HepG2 (cell line): ENCODE data around the gene BCL2L11. TPM values are rescaled to one million over a fixed set of nuclear protein-coding genes. Genes with fewer than 3 reads are reported as not detected.
A peak's percentile ranks its signal among the peaks of the same experiment; 100 is the strongest.

Source experiments
- BHLHE40 ChIP-seq: IDR thresholded peaks from 2 replicates; pipeline ENCODE4 v1.6.1; 2011; ENCODE audit warnings: low read length, improper control_type of control experiment
- ELF3 ChIP-seq: IDR thresholded peaks from 2 replicates; pipeline ENCODE4 v1.6.1; 2016; ENCODE audit warnings: missing genetic modification reagents, missing compliant biosample characterization
- FLYWCH1 ChIP-seq: sonication (generic); formaldehyde crosslinking; IDR thresholded peaks from 2 replicates; pipeline ENCODE4 v1.8.1; 2023; ENCODE audit warnings: mild to moderate bottlenecking, missing genetic modification reagents
- MED1 ChIP-seq: sonication (generic); formaldehyde crosslinking; IDR thresholded peaks from 2 replicates; pipeline ENCODE4 v1.4.0; 2020; ENCODE audit warnings: missing genetic modification reagents
- MEIS1 ChIP-seq: sonication (generic); formaldehyde crosslinking; IDR thresholded peaks from 2 replicates; pipeline ENCODE4 v1.9.0; 2021; ENCODE audit warnings: mild to moderate bottlenecking, missing genetic modification reagents, moderate library complexity, borderline replicate concordance
- NFIC ChIP-seq: IDR thresholded peaks from 2 replicates; pipeline ENCODE4 v1.6.1; 2012; ENCODE audit warnings: mild to moderate bottlenecking, low read length, inconsistent platforms
- TAF15 ChIP-seq: fragments of 200-400 bp; formaldehyde crosslinking; IDR thresholded peaks from one replicate; pipeline ENCODE4 v1.6.1; 2018; ENCODE audit warnings: mild to moderate bottlenecking, low read depth, low read length; ENCODE audit not compliant: poor library complexity, severe bottlenecking
- U2AF1 ChIP-seq: fragments of 200-400 bp; formaldehyde crosslinking; optimal IDR thresholded peaks from 2 replicates; pipeline ENCODE3; 2017; ENCODE audit warnings: mild to moderate bottlenecking, low read depth, low read length
- ZFAT ChIP-seq: sonication (generic); formaldehyde crosslinking; conservative IDR thresholded peaks from 2 replicates; pipeline ENCODE4 v1.8.1; 2023; ENCODE audit warnings: missing genetic modification reagents, inconsistent platforms
- ZNF30 ChIP-seq: sonication (generic); formaldehyde crosslinking; IDR thresholded peaks from 2 replicates; pipeline ENCODE4 v1.5.0; 2020; ENCODE audit warnings: mild to moderate bottlenecking, missing genetic modification reagents
- ZNF430 ChIP-seq: sonication (generic); formaldehyde crosslinking; IDR thresholded peaks from 2 replicates; pipeline ENCODE4 v1.9.0; 2021; ENCODE audit warnings: mild to moderate bottlenecking, missing genetic modification reagents
- ZNF549 ChIP-seq: sonication (generic); formaldehyde crosslinking; IDR thresholded peaks from 2 replicates; pipeline ENCODE4 v1.5.0; 2020; ENCODE audit warnings: missing genetic modification reagents
- ZNF781 ChIP-seq: sonication (generic); formaldehyde crosslinking; IDR thresholded peaks from 2 replicates; pipeline ENCODE4 v1.5.1; 2020; ENCODE audit warnings: borderline replicate concordance, mild to moderate bottlenecking, missing genetic modification reagents; ENCODE audit errors: not compliant biosample characterization
- ZSCAN21 ChIP-seq: sonication (generic); formaldehyde crosslinking; IDR thresholded peaks from 2 replicates; pipeline ENCODE4 v1.8.0; 2022; ENCODE audit warnings: mild to moderate bottlenecking, missing genetic modification reagents, moderate library complexity, borderline replicate concordance
- polyA plus RNA-seq, 8 experiments: library from polyadenylated mRNA; depleted of rRNA in 3 of 8; stranded (reverse) in 7 of 8; unstranded in 1 of 8; fragments of >200 nt; fragmentation: Illumina TruSeq in 4 of 8; extraction: Trizol in 4 of 8; gene quantifications; 2 replicates each; pipeline versions ENCODE4 v1.2.1 to v1.2.3, GENCODE V29; 2011 to 2016; ENCODE audit warnings: low read depth in 4 of 8, missing spikeins in 1 of 8, mixed read lengths in 1 of 8; ENCODE audit not compliant: insufficient read depth in 1 of 8
- total RNA-seq, 5 experiments: library from RNA; depleted of rRNA; stranded (reverse); fragments of >200 nt; fragmentation: Illumina TruSeq; extraction: Trizol; gene quantifications; 2 replicates each; pipeline ENCODE4 v1.2.3, GENCODE V29; 2016; ENCODE audit warnings: low read depth in 1 of 5
- TF ChIP-seq, protein P1 (sequence below): sonication (generic); formaldehyde crosslinking; IDR thresholded peaks from 2 replicates; pipeline ENCODE4 v1.4.0; 2020; ENCODE audit warnings: mild to moderate bottlenecking, missing genetic modification reagents, borderline replicate concordance
- TF ChIP-seq, protein P2 (sequence below): sonication (generic); formaldehyde crosslinking; IDR thresholded peaks from 2 replicates; pipeline ENCODE4 v1.4.0; 2020; ENCODE audit warnings: low read depth, mild to moderate bottlenecking, missing genetic modification reagents
- TF ChIP-seq, protein P3 (sequence below): sonication (generic); formaldehyde crosslinking; IDR thresholded peaks from 2 replicates; pipeline ENCODE4 v1.5.0; 2020; ENCODE audit warnings: missing genetic modification reagents
- TF ChIP-seq, protein P4 (sequence below): IDR thresholded peaks from 2 replicates; pipeline ENCODE4 v1.6.1; 2012; ENCODE audit warnings: low read length, improper control_type of control experiment

Gene BCL2L11
- total and polyA plus RNA-seq, 2 of the 13 experiments (the other 11 are each of a cell fraction or from before 2014, with no cell fraction given), result 6.1 to 9.7 TPM

DNA sequence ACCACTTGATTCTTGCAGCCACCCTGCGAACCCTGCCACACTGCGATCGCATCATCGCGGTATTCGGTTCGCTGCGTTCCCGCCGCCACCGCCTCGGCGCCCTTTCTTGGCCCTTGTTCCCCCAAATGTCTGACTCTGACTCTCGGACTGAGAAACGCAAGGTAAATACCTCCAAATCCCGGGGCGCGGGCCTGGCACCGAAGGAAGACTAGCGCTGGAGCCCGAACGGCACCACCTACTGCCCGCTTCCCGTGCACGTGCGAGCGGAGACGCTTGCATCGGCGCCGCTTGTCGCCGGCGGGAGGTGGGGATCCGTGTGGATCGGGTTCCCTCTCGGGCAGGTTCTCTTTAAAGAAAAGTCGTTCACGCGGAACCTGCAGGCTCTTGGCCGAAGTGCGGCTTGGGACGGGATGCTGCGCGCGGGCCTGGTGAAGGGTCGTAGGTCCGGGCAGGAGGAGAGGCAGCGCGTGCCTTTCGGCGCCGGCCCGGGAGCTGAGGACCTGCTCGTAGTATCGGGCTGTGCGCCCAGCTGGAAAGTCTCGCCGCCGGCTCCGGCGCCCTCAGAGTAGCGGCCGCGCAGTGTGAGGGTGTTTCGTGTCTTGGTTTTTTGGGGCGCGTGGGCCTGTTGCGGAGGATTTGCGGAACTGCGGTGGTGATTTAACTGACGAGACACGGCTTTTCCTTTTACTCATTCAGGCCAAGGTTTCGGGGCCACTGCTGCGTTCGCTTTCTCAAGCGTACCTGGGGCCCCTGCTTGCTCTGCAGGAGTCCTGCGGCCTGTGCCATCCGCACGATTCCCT is 514 bp downstream of the BCL2L11 start (continued):
- TF ChIP-seq, protein P1, sequence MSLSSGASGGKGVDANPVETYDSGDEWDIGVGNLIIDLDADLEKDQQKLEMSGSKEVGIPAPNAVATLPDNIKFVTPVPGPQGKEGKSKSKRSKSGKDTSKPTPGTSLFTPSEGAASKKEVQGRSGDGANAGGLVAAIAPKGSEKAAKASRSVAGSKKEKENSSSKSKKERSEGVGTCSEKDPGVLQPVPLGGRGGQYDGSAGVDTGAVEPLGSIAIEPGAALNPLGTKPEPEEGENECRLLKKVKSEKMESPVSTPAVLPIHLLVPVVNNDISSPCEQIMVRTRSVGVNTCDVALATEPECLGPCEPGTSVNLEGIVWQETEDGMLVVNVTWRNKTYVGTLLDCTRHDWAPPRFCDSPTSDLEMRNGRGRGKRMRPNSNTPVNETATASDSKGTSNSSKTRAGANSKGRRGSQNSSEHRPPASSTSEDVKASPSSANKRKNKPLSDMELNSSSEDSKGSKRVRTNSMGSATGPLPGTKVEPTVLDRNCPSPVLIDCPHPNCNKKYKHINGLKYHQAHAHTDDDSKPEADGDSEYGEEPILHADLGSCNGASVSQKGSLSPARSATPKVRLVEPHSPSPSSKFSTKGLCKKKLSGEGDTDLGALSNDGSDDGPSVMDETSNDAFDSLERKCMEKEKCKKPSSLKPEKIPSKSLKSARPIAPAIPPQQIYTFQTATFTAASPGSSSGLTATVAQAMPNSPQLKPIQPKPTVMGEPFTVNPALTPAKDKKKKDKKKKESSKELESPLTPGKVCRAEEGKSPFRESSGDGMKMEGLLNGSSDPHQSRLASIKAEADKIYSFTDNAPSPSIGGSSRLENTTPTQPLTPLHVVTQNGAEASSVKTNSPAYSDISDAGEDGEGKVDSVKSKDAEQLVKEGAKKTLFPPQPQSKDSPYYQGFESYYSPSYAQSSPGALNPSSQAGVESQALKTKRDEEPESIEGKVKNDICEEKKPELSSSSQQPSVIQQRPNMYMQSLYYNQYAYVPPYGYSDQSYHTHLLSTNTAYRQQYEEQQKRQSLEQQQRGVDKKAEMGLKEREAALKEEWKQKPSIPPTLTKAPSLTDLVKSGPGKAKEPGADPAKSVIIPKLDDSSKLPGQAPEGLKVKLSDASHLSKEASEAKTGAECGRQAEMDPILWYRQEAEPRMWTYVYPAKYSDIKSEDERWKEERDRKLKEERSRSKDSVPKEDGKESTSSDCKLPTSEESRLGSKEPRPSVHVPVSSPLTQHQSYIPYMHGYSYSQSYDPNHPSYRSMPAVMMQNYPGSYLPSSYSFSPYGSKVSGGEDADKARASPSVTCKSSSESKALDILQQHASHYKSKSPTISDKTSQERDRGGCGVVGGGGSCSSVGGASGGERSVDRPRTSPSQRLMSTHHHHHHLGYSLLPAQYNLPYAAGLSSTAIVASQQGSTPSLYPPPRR (CRISPR knock-in tag), result peak; percentile 43; the same call in 1 of the 2 replicates
- TF ChIP-seq ZNF549 (CRISPR knock-in tag) (no peak), MED1 (CRISPR knock-in tag) (peak; percentile 29; the same call in 1 of the 2 replicates), ZFAT (0 out of 2 replicates have a peak, but pooled peaks have one; percentile 48), ZSCAN21 (no peak), BHLHE40 (peak; percentile 84), MEIS1 (CRISPR knock-in tag) (no peak), ZNF781 (CRISPR knock-in tag) (peak; percentile 37), ZNF30 (0 out of 2 replicates have a peak, but pooled peaks have one; percentile 70), FLYWCH1 (no peak), ZNF430 (0 out of 2 replicates have a peak, but pooled peaks have one; percentile 18), ELF3 (CRISPR knock-in tag) (peak; percentile 6; the same call in 1 of the 2 replicates), NFIC (no peak), U2AF1 (no peak), TAF15 (no peak)
- TF ChIP-seq, protein P2, sequence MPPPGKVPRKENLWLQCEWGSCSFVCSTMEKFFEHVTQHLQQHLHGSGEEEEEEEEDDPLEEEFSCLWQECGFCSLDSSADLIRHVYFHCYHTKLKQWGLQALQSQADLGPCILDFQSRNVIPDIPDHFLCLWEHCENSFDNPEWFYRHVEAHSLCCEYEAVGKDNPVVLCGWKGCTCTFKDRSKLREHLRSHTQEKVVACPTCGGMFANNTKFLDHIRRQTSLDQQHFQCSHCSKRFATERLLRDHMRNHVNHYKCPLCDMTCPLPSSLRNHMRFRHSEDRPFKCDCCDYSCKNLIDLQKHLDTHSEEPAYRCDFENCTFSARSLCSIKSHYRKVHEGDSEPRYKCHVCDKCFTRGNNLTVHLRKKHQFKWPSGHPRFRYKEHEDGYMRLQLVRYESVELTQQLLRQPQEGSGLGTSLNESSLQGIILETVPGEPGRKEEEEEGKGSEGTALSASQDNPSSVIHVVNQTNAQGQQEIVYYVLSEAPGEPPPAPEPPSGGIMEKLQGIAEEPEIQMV (CRISPR knock-in tag), result no peak; the same call in 1 of the 2 replicates
- TF ChIP-seq, protein P3, sequence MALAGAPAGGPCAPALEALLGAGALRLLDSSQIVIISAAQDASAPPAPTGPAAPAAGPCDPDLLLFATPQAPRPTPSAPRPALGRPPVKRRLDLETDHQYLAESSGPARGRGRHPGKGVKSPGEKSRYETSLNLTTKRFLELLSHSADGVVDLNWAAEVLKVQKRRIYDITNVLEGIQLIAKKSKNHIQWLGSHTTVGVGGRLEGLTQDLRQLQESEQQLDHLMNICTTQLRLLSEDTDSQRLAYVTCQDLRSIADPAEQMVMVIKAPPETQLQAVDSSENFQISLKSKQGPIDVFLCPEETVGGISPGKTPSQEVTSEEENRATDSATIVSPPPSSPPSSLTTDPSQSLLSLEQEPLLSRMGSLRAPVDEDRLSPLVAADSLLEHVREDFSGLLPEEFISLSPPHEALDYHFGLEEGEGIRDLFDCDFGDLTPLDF (CRISPR knock-in tag), result 0 out of 2 replicates have a peak, but pooled peaks have one; percentile 11
- TF ChIP-seq, protein P4, sequence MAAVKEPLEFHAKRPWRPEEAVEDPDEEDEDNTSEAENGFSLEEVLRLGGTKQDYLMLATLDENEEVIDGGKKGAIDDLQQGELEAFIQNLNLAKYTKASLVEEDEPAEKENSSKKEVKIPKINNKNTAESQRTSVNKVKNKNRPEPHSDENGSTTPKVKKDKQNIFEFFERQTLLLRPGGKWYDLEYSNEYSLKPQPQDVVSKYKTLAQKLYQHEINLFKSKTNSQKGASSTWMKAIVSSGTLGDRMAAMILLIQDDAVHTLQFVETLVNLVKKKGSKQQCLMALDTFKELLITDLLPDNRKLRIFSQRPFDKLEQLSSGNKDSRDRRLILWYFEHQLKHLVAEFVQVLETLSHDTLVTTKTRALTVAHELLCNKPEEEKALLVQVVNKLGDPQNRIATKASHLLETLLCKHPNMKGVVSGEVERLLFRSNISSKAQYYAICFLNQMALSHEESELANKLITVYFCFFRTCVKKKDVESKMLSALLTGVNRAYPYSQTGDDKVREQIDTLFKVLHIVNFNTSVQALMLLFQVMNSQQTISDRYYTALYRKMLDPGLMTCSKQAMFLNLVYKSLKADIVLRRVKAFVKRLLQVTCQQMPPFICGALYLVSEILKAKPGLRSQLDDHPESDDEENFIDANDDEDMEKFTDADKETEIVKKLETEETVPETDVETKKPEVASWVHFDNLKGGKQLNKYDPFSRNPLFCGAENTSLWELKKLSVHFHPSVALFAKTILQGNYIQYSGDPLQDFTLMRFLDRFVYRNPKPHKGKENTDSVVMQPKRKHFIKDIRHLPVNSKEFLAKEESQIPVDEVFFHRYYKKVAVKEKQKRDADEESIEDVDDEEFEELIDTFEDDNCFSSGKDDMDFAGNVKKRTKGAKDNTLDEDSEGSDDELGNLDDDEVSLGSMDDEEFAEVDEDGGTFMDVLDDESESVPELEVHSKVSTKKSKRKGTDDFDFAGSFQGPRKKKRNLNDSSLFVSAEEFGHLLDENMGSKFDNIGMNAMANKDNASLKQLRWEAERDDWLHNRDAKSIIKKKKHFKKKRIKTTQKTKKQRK, result no peak
